IPS-15b (cell line): ENCODE measurements around the gene KPNA2.
"Not testable (repeated sequence)": the region's sequence is repeated elsewhere in the genome, so short reads cannot be mapped to it uniquely, and the experiment has no call there.

Experiments
- H3K27me3 ChIP-seq: one replicate; pipeline ENCODE4 v1.6.1; 2013; ENCODE audit warnings: low read length; ENCODE audit not compliant: control insufficient read depth, insufficient read depth
- H3K36me3 ChIP-seq: one replicate; pipeline ENCODE4 v1.6.1; 2013; ENCODE audit warnings: low read length; ENCODE audit not compliant: control insufficient read depth, insufficient read depth
- H3K4me1 ChIP-seq: one replicate; pipeline ENCODE4 v1.6.1; 2013; ENCODE audit warnings: mild to moderate bottlenecking, low read length; ENCODE audit not compliant: control insufficient read depth, insufficient read depth
- H3K4me3 ChIP-seq: one replicate; pipeline ENCODE4 v1.5.1; 2013; ENCODE audit warnings: low read depth, low read length
- H3K9ac ChIP-seq: one replicate; pipeline ENCODE4 v1.6.1; 2013; ENCODE audit warnings: low read depth, mild to moderate bottlenecking, low read length
- H3K9me3 ChIP-seq: one replicate; pipeline ENCODE4 v1.6.1; 2013; ENCODE audit warnings: mild to moderate bottlenecking, low read length; ENCODE audit not compliant: control insufficient read depth, insufficient read depth

Gene KPNA2

DNA sequence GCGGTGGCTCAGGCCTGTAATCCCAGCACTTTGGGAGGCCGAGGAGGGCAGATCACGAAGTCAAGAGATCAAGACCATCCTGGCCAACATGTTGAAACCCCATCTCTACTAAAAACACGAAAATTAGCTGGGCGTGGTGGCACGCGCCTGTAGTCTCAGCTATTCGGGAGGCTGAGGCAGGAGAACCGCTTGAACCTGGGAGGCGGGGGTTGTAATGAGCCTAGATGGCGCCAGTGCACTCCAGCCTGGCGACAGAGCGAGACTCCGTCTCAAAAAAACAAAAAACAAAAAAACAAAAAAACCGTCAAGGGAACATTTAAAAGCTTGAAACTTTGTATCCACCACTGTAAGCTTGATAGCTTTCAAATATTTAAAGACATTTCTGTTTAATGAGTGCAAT is 13.0 kb upstream of the KPNA2 start:
- H3K9ac ChIP-seq, H3K36me3 ChIP-seq, H3K27me3 ChIP-seq, H3K4me3 ChIP-seq, H3K4me1 ChIP-seq, H3K9me3 ChIP-seq: not testable (repeated sequence)

DNA sequence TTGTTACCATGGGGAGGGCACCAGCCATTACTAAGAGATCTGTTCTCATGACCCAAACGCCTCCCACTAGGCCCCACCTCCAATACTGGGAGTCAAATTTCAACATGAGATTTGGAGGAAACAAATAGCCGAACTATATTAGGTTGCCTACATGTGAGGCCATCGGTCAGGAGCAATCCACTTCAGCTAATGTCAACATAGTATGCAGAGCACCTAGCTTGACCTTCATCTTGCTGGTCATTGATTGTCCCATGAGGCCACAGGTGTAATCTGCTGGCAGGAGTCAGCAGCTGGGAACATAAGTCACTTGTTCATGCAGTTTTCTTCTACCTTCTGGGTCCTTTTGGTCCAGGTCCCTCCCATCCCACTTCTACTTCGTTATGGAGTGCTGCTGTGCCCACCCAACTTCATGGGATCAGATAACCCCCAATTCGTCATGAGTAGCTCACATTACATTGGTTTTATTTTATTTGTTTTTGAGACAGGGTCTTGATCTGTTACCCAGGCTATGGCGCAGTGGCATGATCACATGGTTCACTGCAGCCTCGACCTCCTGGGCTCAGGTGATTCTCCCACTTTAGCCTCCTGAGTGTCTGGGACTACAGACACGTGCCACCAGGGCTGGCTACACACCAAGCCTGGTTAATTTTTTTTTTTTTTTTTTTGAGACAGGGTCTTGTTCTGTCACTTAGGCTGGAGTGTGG is 5.9 kb upstream of the KPNA2 start:
- H3K27me3 ChIP-seq, result no peaks in the 10 kb centered on the region
- no peaks in the 10 kb centered on the region for H3K36me3 ChIP-seq
- no peak overlapping the region for H3K4me3 ChIP-seq
- H3K9me3 ChIP-seq, result no peaks in the 10 kb centered on the region
- no peak overlapping the region for H3K9ac ChIP-seq
- peaks cover 12% of the 10 kb centered on the region for H3K4me1 ChIP-seq

DNA sequence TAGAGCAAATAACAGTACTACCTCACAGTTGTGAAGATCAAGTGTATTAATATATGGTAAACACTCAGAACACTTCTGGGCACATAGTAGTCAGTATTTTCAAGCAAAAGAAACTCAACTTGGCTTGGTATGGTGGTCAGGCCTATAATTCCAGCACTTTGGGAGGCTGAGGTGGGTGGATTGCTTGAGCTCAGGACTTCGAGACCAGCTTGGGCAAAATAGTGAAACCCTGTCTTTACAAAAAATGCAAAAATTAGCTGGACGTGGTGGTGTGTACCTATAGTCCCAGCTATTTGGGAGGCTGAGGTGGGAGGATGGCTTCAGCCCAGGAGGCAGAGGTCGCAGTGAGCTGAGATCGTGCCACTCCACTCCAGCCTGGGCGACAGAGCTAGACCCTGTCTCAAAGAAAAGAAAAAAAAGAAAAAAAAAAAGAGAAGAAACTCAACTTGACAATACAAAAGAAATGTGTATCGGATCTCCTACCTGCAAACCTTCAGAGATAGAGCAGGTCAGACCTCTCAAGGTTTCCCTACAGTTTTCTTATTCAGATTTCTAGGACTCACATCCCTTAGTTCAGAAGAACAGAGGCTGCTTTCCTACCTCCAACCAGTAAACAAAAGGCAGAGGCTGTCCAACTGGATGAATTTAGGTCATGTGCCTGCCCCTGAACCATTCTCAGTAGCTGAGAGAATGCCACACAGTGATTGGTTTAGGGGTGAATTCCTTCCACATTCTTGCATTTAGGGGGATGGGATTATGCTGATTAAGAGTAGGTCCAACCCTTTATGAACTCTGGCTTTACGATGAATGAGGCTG is 1.7 kb upstream of the KPNA2 start:
- no peaks in the 10 kb centered on the region for H3K9me3 ChIP-seq
- peak overlapping the region; percentile 3 for H3K4me3 ChIP-seq
- peak overlapping the region; percentile 56 for H3K9ac ChIP-seq
- H3K36me3 ChIP-seq, result peaks cover 16% of the 10 kb centered on the region
- H3K4me1 ChIP-seq, result peaks cover 9% of the 10 kb centered on the region
- H3K27me3 ChIP-seq, result no peaks in the 10 kb centered on the region

DNA sequence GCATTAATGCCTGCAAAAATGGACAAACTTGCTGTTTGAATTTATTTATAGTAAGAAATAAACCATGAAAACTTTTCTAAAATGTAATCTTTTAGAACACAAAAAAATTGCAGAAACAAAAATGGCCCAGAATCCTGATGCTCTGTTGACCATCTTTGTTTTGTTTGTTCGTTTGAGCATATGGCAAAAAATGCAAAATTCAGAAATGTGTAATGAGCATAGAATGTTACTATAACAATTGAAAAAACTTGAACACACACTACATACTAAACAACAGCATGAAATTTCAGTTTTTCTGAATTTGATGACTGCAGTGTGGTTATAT is 1.1 kb upstream of the KPNA2 start:
- Histone ChIP-seq H3K4me1 (peaks cover 9% of the 10 kb centered on the region), H3K9ac (no peak overlapping the region), H3K4me3 (no peak overlapping the region)

DNA sequence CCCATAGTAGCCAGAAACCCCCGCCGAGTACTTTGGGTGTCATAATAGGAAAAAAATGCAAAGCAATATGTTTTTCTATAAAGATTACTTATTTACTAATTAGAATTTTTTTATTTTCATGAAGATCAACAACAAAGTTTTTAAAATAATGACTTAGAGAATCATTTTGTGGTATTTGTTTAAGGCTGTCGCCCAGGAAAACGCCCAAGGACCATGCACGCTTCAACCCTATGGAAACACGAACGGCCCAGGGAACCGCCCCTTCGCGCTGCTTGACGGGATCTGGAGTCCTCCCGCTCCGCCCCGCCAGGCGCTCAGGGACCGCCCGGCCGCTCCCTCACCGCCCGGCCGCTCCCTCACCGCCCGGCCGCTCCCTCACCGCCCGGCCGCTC is 408 bp upstream of the KPNA2 start:
- Histone ChIP-seq H3K27me3 (no peaks in the 10 kb centered on the region), H3K36me3 (peaks cover 24% of the 10 kb centered on the region), H3K4me1 (peaks cover 9% of the 10 kb centered on the region), H3K9ac (no peak overlapping the region), H3K9me3 (no peaks in the 10 kb centered on the region), H3K4me3 (peak overlapping the region; percentile 14)

More for the DNA sequence above, 1.1 kb upstream of the KPNA2 start:
- Histone ChIP-seq H3K27me3 (no peaks in the 10 kb centered on the region), H3K36me3 (peaks cover 22% of the 10 kb centered on the region), H3K9me3 (no peaks in the 10 kb centered on the region)

DNA sequence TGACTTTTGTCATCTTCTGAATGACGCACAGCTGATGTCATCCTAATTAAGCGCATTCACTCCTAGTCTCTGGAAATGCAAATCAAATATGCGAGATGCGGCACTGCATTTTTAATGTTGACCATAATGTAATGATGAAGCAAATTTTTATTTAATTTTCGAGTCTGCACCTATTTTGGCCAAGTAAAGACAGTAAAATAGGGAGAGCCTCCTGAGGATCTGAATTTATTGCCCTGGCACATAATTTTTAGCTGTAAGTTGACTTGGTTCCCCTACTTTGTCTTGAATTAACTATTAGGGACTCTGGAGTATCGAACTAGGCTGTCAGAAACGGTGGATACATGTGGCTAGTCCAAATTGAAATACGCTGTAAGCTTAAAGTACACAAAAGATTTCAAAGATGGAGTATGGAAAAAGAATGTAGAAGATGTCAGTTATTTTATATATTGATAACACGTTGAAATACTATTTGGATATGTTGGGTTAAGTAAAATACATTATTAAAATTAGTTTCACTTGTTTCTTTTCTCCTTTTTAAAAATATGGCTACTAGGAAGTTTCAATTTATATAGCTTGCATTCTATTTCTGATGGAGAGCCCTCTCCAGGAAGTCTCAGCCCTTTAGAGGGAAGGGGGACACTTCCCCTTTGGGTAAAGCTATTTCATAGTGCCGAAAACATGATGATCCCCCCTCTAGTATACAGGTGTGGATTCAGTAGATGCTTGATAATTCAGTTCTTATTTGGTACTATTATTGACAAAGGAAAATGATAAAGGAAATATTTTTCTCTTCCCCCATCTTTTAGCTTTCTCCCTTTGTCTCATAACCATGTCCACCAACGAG is 991 bp downstream of the KPNA2 start:
- Histone ChIP-seq H3K9me3 (no peaks in the 10 kb centered on the region), H3K36me3 (peaks cover 32% of the 10 kb centered on the region), H3K27me3 (no peaks in the 10 kb centered on the region)

DNA sequence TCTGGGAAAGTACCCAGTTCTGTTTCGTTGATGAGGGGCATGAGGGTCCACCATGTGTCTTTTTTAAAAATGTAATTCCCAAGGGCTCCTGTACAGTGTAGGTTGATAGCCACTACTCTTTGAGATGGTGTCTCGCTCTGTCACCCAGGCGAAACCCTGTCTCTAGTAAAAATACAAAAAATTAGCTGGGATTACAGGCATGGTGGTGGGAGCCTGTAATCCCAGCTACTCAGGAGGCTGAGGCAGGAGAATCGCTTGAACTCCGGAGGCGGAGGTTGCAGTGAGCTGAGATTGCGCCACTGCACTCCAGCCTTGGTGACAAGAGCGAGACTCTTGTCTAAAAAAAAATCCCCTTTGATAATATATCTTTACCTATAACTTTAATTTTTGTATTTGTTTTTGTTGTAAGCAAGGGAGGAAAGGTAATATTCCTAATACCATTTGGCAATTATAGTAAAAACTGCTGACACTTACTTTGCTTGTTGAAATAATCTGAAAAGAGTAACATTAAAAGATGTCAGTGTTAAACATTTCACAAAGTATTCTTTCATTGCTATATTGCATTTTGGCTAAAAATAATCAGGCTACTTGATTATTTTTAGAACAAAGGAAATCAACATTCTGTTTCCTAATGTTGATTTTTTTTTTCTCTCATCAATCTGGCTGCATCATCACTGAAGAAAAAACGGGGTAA is 11.8 kb downstream of the KPNA2 start:
- Histone ChIP-seq H3K36me3 (peaks cover 14% of the 10 kb centered on the region), H3K4me3 (no peak overlapping the region), H3K27me3 (no peaks in the 10 kb centered on the region), H3K9me3 (no peaks in the 10 kb centered on the region), H3K9ac (no peak overlapping the region), H3K4me1 (no peaks in the 10 kb centered on the region)

More for the DNA sequence above, 991 bp downstream of the KPNA2 start:
- Histone ChIP-seq H3K4me1 (peaks cover 9% of the 10 kb centered on the region), H3K4me3 (peak overlapping the region; percentile 93), H3K9ac (peak overlapping the region; percentile 98)

DNA sequence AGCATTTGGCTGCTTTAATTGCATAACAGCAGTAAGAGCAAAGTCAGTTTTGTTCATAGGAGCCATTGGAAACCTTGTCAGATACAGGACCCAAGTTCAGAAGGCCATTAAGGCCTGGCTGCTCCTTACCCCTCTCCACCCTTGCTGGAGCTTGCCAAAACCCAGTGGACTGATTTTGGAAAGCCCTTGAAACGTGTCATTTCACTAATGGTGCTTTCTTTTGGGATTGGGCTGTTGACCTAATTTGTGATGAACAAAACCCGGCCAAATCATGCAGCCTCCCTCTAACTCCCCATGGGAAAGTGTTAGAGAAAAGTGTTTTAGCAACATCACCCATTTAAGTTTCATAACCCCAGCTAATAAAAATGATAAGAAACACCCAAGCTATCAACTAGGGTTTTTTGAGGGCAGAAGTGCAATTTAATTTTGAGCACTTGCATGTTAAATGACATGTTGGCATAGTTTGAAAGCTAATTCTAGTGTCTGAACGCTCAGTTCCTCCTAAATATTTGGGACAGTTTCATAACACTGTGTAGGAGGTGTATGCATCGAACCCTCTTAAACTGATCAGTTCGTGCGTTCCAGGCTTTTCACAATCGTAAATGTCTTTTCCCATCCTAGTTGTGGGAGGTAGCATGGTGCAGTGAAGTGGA is 12.5 kb downstream of the KPNA2 start:
- H3K36me3 ChIP-seq, result peaks cover 13% of the 10 kb centered on the region
- H3K4me3 ChIP-seq, result not testable (repeated sequence)

DNA sequence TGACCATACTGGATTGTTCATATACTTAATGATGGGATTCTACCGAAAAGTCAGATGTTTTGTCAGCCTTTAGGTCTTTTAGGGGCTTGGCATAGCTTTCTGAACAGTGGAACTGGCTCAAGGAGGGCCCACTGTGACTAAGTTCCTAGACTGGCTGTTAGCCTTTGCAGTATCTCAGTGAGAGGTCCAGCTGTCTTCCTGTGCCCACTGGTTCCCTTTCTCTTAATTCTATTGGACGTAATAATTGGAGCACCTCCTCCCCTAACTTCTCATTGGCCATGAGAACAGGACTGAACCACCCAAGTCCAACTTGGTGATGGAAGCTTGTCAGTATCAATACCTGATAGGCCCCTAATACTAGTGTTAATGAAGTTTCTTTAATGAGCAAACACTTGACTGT is 13.5 kb downstream of the KPNA2 start:
- H3K4me1 ChIP-seq, result no peaks in the 10 kb centered on the region
- peaks cover 13% of the 10 kb centered on the region for H3K36me3 ChIP-seq
- H3K4me3 ChIP-seq, result no peak overlapping the region
- H3K9ac ChIP-seq, result no peak overlapping the region
- no peaks in the 10 kb centered on the region for H3K9me3 ChIP-seq
- H3K27me3 ChIP-seq, result no peaks in the 10 kb centered on the region

More for the DNA sequence above, 12.5 kb downstream of the KPNA2 start:
- not testable (repeated sequence) for H3K9ac ChIP-seq, H3K27me3 ChIP-seq, H3K9me3 ChIP-seq, H3K4me1 ChIP-seq

DNA sequence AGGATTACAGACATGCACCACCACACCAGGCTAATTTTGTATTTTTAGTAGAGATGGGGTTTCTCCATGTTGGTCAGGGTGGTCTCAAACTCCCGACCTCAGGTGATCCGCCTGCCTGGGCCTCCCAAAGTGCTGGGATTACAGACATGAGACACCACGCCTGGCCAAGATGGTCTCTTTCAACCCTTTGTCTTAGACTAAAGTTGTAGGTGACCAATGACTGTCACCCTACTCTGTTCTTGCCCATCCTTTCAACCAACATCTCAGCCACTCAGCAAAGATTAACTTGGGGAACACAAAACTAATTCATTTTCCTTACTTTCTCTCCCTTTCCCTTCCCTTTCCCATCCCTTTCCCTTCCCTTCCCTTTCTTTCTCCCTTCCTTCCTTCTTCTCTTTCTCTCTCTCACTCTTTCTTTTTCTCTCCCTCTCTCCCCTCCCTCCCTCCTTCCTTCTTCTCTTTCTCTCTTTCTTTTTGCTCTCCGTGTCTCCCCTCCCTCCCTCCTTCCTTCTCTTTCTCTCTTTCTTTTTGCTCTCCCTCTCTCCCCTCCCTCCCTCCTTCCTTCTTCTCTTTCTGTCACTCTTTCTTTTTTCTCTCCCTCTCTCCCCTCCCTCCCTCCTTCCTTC is 14.4 kb downstream of the KPNA2 start:
- not testable (repeated sequence) for H3K27me3 ChIP-seq, H3K4me1 ChIP-seq, H3K4me3 ChIP-seq

More for the DNA sequence above, 14.4 kb downstream of the KPNA2 start:
- H3K36me3 ChIP-seq, H3K9ac ChIP-seq, H3K9me3 ChIP-seq: not testable (repeated sequence)
